Raji (cell line): ENCODE data around the gene ATXN2.

ENCODE experiments used
- POLR2A ChIP-seq: IDR thresholded peaks from 2 replicates; pipeline ENCODE4 v1.6.1; 2011; ENCODE audit warnings: low read depth, low read length, control low read depth; ENCODE audit not compliant: insufficient read depth

ATXN2 gene

DNA sequence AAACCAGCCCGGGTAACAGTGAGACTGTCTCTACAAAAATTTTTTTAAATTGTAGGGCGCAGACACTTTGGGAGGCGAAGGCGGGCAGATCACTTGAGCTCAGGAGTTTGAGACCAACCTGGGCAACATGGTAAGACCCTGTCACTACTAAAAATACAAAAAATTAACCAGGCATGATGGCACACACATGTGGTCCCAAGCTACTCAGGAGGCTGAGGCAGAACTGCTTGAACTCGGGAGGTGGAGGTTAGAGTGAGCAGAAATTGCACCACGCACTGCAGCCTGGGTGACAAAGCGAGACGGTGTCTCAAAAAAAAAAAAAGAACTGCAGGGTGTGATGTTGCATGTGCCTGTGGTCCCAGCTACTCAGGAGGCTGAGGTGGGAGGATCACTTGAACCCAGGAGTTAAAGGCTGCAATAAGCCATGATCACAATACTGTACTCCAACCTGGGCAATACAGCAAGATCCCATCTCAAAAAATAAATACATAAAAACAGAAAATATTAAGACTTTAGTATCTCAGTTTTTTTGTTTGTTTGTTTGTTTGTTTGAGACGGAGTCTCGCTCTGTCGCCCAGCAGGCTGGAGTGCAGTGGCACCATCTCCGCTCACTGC, 16.9 kb downstream of the ATXN2 start:
- TF ChIP-seq POLR2A: no peak

DNA sequence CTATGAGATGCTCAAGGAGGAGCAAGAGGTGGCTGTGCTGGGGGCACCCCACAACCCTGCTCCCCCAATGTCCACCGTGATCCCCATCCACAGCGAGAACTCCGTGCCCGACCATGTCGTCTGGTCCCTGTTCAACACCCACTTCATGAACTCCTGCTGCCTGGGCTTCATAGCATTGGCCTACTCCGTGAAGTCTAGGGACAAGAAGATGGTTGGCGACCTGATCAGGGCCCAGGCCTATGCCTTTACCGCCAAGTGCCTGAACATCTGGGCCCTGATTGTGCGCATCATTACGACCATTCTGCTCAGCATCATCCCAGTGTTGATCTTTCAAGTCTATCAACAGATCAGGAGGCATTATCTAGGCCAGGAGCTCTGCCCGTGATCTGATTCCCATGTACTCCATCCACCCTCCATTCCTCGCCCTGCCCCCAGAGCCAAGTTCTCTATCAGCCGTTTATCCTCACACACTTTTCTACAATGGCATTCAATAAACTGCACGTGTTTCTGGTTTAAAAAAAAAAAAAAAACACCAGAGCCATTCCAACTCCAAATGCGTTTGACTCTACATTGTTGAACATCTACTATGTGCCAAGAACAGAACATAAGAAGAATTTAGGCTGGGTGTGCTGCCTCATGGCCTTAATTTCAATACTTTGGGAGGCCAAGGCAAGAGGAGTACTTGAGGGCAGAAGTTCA, 17.5 kb downstream of the ATXN2 start:
- TF ChIP-seq POLR2A: no peak

DNA sequence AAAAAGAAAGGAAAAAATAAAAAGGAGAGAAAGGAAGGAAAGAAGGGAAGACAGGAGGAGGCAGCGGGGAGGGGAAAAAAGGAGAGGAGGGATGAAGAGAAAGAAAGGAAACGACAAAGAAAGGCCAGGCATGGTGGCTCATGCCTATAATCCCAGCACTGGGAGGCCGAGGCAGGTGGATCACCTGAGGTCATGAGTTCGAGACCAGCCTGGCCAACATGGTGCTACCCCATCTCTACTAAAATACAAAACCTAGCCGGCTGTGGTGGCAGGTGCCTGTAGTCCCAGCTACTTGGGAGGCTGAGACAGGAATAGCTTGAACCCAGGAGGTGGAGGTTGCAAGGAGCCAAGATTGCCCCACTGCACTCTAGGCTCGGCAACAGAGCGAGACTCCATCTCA, 18.4 kb downstream of the ATXN2 start:
- no peak for TF ChIP-seq POLR2A

DNA sequence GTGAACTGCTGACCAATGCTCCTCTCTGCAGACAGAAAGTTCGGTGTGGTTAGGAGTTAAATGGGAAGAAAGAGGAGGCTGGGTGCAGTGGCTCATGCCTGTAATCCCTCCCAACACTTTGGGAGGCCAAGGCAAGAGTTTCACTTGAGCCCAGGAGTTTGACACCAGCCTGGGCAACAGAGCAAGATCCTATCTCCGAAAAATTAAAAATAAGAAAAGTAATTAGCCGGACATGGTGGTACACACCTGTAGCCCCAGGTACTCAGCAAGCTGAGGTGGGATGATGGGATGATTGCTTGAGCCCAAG, 19.0 kb downstream of the ATXN2 start:
- no peak for TF ChIP-seq POLR2A

DNA sequence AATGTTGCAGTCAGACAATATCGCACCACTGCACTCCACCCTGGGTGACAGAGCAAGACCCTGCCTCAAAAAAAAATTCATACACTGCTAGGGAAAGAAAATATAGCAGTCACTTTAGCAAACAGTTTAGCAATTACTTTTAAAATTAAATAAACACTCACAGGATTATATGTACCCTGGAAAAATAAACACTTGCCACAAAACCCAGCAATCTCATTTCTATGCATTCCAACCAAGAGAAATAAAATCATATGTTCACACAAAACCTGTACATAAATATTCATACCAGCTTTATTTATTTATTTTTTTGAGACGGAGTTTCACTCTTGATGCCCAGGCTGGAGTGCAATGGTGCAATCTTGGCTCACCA, 20.2 kb downstream of the ATXN2 start:
- no peak for TF ChIP-seq POLR2A

DNA sequence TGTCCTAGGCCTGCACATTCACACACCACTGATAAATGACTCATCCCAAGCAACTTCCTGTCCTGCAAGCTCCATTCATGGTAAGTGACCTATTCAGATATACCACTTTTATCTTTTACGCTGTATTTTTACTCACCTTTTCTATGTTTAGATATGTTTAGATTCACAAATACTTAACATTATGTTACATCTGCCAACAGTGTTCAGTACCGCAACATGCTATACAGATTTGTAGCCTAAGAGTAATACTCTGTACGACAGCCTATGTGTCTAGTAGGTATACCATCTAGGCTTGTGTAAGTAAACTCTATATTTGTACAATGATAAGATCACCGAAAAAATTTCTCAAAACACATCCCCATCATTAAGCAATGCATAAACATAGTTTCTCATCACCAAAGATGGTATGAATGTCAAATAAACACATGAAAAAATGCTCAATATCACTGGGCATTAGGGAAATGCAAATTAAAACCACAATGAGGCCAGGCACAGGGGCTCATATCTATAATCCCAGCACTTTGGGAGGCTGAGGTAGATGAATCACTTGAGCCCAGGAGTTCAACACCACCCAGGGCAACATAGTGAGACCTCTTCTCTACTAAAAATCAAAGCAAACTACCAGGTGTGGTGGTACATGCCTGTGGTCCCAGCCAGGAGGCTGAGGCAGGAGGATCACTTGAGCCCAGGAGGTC, 20.7 kb downstream of the ATXN2 start:
- no peak for TF ChIP-seq POLR2A

DNA sequence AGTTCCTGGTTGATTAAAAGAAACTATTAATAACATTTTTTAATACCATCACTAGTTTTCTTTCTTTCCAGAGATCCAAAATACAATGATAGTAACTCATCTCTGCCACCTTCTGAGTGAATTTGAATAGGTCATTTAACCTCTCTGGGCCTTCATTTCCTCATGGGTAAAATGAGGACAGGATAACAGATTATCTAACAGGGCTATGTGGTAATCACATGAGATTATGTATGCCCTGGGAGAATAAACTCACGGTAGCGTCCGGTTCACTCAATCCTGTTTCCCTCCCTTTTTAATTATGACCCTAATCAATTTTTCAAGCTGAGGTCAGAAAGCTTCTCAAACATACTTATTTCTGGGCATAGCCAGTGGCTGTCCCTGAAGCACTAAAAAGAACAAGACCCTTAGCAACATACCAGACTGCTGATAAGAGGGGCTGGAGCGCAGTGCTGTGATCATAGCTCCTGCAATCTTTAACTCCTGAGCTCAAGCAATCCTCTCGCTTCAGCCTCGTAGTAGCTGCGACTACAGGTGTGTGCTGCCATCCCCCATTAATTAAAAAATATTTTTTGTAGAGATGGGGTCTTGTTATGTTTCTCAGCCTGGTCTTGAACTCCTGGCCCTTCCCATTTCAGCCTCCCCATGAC, 24.2 kb downstream of the ATXN2 start:
- TF ChIP-seq POLR2A: no peak

DNA sequence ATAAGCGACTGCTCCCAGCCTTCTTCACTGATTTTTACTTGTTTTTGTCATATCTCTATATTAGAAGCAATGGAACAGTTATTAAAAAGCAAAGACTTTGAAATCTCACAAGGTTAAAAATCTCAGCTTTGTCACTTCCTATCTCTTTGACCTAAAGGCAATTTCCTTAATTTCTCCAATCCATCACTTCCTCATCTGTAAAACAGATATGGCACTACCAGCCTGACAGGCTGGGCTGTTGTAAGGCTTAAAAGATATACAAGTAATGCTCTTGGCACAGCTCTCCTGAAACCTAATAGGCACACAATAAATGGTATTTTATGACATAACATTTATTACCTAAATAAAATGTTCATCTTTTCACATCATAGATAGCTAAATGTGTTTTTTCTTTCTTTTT, 25.6 kb downstream of the ATXN2 start:
- TF ChIP-seq POLR2A: no peak

DNA sequence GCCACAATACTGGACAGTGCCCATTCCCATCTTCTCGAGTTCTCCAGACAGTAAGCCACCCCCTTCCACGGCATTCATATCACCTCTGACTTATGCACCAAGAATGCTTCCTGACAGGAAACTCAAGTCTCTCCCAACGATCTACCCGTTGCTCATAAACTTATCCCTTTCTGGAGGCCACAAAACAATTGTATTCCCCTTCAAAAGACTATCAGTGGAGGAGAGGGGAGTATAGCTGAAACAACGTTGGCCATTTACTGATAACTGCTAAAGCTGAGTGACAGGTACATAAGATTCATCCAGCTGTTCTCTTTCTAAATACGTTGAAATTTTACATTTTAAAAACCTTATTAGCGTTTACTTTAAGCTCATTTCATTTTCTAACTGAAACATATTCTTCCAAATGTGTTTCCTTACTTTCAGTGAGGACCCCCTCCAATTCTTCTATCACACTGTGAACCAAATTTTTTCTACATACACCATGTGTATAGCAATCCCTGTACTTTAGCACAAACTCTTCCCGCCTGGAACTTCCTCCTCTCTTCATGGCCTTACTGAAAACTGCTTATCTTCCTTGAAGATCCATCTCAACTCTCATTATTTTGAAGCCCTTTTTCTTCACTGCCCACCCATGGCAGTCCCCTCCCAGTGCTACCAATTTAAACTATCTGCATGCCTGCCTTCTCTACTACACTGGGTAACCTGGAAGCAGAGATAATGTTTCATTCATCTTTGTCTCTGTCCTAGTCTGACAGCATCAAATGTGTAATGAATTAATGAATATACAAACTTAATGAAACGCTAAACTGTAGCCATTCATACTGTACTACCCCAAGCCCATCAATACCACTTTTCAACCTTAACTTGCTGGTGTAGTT, 28.8 kb downstream of the ATXN2 start:
- TF ChIP-seq POLR2A: no peak

DNA sequence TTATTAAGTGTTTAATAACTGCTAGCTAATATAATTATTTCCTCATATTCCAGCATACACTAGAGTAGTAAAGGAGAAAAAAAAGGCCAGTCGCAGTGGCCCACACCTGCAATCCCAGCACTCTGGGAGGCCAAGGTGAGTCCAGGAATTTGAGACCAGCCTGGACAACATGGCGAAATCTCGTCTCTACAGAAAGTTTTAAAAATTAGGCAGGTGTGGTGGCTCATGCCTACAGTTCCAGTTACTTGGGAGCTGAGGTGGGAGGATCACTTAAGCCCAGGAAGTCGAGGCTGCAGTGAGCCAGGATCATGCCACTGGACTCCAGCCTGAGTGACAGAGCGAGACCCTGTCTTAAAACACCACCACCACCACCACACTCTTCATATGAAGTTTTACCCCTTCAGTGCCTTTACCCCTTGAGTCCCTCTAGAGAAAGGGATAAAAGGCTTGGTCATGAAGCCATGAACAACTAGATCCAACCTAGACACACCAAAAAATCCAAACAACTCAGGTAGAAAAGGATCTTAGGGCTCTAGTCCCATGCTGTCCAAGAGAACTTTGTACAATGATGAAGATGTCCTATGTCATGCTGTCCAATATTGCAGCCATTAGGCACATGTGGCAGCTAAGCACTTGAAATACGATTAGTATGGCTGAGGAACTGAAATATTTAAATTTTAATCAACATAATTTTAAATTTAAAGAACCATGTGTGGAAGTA, 29.6 kb downstream of the ATXN2 start:
- no peak for TF ChIP-seq POLR2A

DNA sequence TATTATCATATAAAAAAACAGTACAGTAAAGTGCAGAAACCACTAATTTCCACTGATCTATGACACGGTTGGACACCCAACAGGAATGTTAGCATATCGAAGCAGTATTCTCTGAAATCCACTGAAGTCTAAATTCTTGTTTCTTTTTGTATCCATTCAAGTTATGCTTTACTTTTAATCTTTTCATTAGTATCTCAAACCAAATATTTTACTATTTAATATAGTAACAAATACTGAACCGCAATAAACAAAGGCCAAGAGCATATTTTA, 41.1 kb downstream of the ATXN2 start:
- no peak for TF ChIP-seq POLR2A

DNA sequence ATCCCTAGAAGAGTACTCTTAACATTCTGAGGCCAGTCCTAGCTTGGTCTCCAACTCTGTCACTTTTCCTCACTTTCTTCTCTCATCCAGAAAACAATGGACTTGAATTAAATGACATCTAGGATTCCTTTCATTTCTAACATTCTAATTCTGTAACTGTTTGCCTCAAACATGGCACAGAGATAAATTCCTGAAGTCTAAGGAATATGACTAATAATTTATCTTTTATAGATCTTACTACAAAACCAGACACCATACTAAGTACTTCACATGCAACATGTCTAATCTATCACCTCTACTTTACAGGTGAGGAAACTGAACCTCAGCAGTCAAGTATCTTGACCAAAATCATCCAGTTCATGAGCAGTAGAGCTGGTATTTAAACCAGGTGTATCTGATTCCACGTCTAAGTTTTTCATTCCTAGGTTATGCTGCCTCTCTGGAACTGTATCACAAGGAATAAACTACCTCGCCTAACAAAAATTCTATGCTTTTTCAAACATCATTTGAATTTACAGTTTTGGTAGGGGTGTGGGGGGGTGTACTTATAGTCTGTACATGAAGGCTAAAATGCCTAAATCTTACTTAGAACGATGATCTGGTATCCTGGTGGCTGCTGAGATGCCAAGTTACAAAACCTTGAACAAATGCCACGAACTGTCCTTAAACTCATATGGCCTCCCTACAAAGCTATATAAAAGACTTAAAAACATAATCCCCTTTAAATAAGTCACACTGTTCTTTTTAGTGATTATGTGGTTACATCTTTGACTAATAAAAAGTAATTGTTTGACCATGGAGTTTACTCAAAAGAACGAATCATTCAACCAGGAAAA, 41.6 kb downstream of the ATXN2 start:
- TF ChIP-seq POLR2A: no peak

DNA sequence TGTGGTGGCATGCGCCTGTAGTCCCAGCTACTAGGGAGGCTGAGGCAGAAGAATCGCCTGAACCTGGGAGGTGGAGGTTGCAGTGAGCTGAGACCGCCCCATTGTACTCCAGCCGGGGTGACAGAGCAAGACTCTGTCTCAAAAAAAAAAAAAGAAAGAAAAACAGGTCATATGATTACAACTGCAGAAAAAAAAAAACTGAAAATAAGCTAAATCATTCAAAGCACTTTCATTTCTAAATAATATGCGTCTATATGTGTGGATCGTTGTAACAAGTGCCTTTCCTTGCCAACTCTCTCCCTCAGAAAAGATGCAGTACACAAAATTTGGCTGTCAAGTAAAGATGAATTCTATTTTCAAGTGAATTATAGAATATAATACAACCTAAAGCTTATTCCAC, 42.4 kb downstream of the ATXN2 start:
- no peak for TF ChIP-seq POLR2A
